GM12872 (cell line): Measurements from ENCODE around the gene TIMM22.

ENCODE experiments used
- TF ChIP-seq, protein P1 (sequence below): IDR thresholded peaks from 3 replicates; pipeline ENCODE4 v1.5.1; 2011; ENCODE audit warnings: low read depth, mild to moderate bottlenecking, low read length, moderate library complexity; ENCODE audit not compliant: insufficient read depth

The TIMM22 gene

DNA sequence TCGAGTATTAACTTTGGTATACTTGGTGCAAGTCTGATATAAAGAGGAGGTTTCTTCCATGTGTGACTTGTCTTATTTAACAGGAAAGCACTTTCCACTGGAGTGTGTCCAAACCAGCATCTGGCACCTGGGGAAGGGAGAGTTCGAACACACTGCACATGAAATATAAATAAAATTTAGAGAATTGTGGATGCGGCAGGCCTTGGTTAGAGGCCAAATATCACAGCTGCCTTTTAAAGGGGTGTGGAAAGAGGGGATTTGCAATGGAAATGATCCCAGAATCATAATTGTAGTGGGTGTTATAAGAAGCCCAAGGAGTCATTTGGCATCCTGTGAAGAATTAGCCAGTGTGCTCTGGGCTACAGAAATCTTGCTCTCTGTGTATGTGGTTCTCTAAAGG, 13.0 kb upstream of the TIMM22 start:
- TF ChIP-seq, protein P1, sequence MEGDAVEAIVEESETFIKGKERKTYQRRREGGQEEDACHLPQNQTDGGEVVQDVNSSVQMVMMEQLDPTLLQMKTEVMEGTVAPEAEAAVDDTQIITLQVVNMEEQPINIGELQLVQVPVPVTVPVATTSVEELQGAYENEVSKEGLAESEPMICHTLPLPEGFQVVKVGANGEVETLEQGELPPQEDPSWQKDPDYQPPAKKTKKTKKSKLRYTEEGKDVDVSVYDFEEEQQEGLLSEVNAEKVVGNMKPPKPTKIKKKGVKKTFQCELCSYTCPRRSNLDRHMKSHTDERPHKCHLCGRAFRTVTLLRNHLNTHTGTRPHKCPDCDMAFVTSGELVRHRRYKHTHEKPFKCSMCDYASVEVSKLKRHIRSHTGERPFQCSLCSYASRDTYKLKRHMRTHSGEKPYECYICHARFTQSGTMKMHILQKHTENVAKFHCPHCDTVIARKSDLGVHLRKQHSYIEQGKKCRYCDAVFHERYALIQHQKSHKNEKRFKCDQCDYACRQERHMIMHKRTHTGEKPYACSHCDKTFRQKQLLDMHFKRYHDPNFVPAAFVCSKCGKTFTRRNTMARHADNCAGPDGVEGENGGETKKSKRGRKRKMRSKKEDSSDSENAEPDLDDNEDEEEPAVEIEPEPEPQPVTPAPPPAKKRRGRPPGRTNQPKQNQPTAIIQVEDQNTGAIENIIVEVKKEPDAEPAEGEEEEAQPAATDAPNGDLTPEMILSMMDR, result no peak

DNA sequence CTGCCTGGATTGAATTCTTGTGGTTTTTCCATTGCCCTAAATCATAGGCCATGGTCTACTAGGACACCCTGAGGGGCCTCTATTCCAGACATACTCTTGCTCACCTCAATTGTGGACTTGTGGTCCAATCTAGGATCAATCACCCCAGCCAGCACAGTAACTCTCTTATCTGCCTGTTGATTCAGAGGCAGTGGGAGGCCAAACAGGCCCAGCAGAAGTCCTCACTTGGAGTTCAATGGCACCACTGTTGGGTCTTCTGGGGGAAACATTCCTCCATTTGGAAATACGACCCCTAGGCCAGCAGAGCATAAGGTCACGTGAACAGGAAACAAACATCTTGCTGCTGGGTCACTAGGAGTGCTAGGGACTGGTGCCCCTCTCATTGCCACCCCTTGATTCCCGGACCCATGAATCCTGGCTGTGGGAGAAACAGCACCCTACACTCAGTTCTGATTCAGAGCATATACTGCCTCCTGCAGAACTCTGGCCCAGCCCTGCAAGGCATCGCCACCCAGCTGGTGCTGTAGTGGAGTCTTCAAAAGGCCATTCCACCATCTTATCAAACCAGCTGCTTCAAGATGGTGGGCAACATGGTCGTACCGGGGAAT, 10.5 kb upstream of the TIMM22 start:
- TF ChIP-seq, protein P1, result no peak

DNA sequence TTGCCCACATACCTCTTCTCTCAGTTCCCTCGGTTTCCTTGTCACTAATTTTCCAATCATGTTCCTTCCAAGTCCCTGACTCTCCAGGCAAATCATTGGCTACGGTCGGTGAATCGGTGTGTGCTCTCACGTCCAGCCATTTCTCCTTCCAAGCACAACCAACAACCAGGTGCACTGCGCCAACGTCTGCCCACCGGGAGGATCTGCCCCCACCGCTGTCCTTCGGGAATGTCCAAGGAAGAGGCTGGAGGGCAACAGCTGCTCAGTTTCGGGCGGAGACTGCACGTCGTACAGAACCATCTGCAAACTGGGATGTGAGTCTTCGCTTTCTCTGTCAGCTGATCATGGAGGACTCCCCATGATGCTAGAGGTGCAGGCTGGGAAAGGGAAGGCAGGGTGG, 9.0 kb upstream of the TIMM22 start:
- TF ChIP-seq, protein P1, result no peak

DNA sequence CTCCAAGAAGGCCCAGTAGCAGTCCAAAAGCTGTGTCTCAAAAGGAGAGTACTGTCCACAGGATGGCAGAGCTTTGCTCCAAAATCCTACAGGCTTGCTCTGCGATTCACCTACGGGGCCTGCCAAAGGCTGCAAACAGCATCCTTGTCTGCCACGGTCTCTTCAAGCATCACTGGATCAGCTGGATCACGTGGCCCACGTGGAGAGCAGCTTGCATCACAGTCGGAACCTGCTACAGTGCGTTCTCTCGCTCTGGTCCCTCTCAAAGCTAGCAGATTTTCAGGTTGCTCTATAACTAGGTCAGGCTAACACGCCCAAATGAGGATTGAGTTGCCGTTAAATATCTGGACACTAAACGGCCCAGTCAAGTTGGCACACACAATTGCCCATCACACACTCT, 8.4 kb upstream of the TIMM22 start:
- TF ChIP-seq, protein P1, result no peak

DNA sequence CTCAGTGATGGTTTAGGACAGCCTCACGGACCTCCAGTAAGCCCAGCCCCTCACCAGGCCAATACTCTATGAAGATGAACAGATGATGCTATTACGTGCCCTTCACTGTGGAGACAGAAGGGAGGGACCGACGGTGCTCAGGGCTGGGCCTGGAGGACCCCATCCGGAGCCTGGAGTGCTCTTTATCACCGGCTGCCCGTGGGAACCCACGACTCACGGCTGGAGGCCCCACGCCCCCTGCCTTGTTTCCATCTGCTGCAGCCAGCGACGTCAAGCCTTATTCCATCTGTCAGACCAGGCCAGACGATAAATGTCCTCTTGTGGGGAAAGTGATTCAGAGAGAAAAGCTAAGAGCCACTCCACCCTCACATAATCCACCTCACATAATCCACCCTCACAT, 4.0 kb upstream of the TIMM22 start:
- TF ChIP-seq, protein P1, result no peak

DNA sequence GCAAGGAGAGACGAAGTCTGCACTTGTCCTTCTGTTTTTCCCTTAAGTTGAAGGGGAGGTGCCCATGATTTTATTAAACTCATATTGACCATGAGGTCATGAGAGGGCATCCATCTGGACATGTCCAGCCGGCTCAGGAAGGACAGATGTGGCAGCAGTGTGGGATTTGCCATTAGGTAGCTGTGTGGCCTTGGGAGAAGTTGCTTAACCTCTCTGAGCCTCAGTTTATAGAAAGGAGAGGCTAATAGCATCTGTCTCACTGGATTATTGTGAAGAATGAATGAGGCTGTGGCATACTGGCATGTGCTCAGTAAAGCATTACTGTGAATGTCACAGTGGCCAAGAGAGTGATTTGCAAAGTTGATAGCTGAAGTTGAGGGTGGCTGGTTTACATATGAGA, 1.2 kb downstream of the TIMM22 start:
- TF ChIP-seq, protein P1, result no peak

DNA sequence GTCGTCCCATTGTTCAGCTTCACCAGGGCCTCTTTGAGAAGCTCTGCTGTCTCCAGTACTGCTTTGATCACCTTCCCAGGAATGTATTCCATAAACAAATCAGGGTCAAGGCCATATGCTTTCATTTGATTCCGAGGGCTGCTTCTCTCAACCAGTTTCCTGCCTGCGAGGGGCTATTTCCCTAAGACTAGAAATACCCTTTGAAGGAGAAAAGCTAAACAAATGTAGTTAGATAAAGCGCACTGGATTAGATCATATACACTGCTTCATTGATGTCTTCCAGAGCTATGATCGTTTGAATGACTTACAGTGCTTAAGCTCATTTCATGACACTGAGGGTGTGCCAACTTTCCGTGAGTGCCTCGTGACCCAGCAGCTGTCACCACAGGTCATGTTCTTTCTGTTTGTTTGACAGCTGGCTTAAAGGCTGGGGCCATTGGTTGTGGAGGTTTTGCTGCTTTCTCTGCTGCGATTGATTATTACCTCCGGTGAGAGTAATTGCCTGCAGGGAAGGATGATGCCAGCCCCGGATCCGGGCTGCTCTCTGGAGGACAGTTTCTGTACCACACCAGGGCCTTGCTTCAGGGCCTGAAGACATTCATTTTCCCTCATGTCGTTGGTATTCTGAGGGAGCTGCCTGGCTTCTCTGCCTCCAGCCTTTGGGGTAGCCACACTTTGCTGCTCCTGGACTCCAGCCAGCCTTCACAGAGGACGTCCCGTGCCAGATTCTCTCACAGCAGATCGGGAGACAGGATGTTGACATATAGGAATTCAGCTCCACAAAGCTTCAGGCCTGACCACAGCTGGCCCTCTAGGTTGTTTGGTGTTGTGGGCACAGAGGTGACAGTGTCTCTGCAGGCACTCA, 3.9 kb downstream of the TIMM22 start:
- TF ChIP-seq, protein P1, result no peak
